Stomach (tissue), 4 donors: ENCODE data around the gene MAST4.

Experiments used
- CTCF ChIP-seq, 7 experiments: fragments of 450-650 bp in 4 of 7; fragments of 200-600 bp in 3 of 7; sonication (generic) in 3 of 7; IDR thresholded peaks; one replicate each; pipeline ENCODE4 v1.5.1; 2016 to 2019; ENCODE audit warnings: antibody characterized with exemption in 7 of 7, control low read depth in 2 of 7, mild to moderate bottlenecking in 1 of 7
- EP300 ChIP-seq: sonication (generic); formaldehyde crosslinking; IDR thresholded peaks from one replicate; pipeline ENCODE4 v1.6.1; 2017; ENCODE audit warnings: antibody characterized with exemption
- POLR2A ChIP-seq, 4 donors: fragments of 450-650 bp; IDR thresholded peaks; one replicate each; pipeline ENCODE4 v1.6.1; 2016; ENCODE audit warnings: antibody characterized with exemption in 4 of 4, control low read depth in 2 of 4, mild to moderate bottlenecking in 1 of 4, moderate library complexity in 1 of 4
- POLR2AphosphoS5 ChIP-seq, 3 donors: sonication (generic); formaldehyde crosslinking; IDR thresholded peaks; one replicate each; pipeline ENCODE4 v1.6.1; 2016; ENCODE audit warnings: antibody characterized with exemption in 3 of 3

GRCh38 chr5:67194166-67194565 lies 598.0 kb downstream of the MAST4 start:
- TF ChIP-seq CTCF (IDR thresholded peaks at IDR 0.05) (no peak), POLR2A (IDR thresholded peaks at IDR 0.05) (no peak), EP300 (no peak), POLR2AphosphoS5 (IDR thresholded peaks at IDR 0.05) (no peak)
